IPS-20b (cell line): ENCODE results near the gene ZNF300.

Experiments used
- H3K27ac ChIP-seq: one replicate; pipeline ENCODE4 v1.5.1; 2013; ENCODE audit warnings: low read length
- H3K27me3 ChIP-seq: 2 replicates; pipeline ENCODE4 v1.6.1; 2013; ENCODE audit warnings: mild to moderate bottlenecking, low read length, inconsistent platforms; ENCODE audit not compliant: insufficient read depth
- H3K36me3 ChIP-seq: 2 replicates; pipeline ENCODE4 v1.6.1; 2013; ENCODE audit warnings: low read depth, mild to moderate bottlenecking, inconsistent platforms, low read length, moderate library complexity; ENCODE audit not compliant: insufficient read depth
- H3K4me1 ChIP-seq: 2 replicates; pipeline ENCODE4 v1.6.1; 2013; ENCODE audit warnings: mild to moderate bottlenecking, control low read depth, inconsistent platforms, low read length, moderate library complexity; ENCODE audit not compliant: insufficient read depth
- H3K4me3 ChIP-seq: 2 replicates; pipeline ENCODE4 v1.5.1; 2013; ENCODE audit warnings: mild to moderate bottlenecking, low read length, inconsistent platforms
- H3K9ac ChIP-seq: 2 replicates; pipeline ENCODE4 v1.6.1; 2013; ENCODE audit warnings: low read depth, mild to moderate bottlenecking, inconsistent platforms, low read length, moderate library complexity
- H3K9me3 ChIP-seq: 2 replicates; pipeline ENCODE4 v1.6.1; 2013; ENCODE audit warnings: mild to moderate bottlenecking, low read depth, low read length, inconsistent platforms; ENCODE audit not compliant: insufficient read depth

ZNF300 gene

DNA sequence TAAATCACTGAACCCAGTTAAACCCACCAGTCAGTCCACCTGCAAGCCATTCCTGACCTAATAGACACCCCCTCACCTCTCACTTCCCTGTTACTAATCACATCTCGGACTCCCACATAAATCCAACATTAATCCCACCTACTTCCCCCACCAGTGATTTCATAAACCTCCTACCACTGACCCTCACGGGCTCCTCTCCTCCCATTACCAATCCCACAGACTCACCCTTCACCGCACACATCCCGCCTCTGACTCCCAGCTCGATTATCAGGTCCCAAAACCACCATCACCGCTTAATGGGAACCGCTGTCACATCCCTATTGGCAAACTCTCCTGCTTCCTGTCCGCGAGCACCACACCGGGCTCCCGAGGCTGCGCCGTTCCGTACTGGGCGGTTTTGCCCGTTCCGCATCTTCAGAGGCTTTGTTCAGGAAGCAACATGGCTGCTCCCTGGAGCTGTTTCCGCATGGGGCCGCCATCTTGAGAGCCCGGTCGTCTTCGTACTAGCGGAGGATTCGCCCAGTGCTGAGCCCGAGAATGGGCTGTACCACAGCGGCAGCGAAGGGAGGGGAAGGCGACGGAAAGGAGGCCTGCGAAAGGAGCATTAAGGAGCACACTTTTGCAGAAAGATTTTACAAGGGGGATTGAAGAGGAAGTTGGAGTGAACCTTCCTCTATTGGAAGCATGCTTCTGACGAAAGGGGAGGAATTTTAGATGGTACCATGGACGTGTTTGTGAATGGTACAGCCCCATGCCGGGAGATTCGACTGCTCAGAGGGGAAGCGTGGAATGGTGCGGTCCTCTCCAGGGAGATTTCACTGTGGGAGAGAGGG is at the start of gene ZNF300:
Gene ZNF300 (minus strand): TSS at position 502 of the 833 bp plus-strand sequence. CDS start 1,825 bp downstream, outside the sequence.
- H3K4me3 ChIP-seq, result peak within 1 kb of the TSS; percentile 87
- H3K27ac ChIP-seq, result peak within 1 kb of the TSS; percentile 99

DNA sequence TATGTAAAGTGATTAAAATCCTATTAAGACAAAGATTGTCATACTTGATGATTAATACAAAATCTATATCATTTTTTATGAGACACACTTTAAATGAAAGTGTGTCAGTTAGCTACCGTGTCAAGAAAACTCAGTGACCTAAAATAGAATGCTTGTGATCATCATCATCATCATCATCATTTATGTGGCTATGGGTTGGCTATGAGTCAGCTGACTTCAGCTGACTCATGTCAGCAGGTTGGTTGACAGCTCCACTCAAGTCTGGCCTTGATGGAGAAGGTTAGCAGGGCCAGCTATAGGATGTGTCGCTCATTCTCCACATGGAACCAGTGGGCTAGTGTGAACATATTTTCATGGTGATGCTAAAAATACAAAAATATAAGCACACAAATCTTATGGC is 43.8 kb upstream of the ZNF300 start:
- peaks cover 94% of the 10 kb centered on the region for H3K9me3 ChIP-seq
- no peaks in the 10 kb centered on the region for H3K27me3 ChIP-seq

More for the DNA sequence above, at the start of gene ZNF300:
- Histone ChIP-seq H3K36me3 (peaks cover 39% of the 10 kb centered on the region), H3K9ac (peak within 1 kb of the TSS; percentile 99), H3K4me1 (no peaks in the 10 kb centered on the region), H3K27me3 (no peaks in the 10 kb centered on the region), H3K9me3 (peaks cover 70% of the 10 kb centered on the region)

GRCh38 chr5:150946351-150946905 is 41.6 kb upstream of the ZNF300 start:
- Histone ChIP-seq H3K9ac (no peak overlapping the region), H3K36me3 (no peaks in the 10 kb centered on the region), H3K27me3 (no peaks in the 10 kb centered on the region), H3K27ac (no peak overlapping the region), H3K9me3 (peaks cover 81% of the 10 kb centered on the region), H3K4me1 (no peaks in the 10 kb centered on the region), H3K4me3 (no peak overlapping the region)

More for the DNA sequence above, 43.8 kb upstream of the ZNF300 start:
- Histone ChIP-seq H3K27ac (no peak overlapping the region), H3K4me1 (no peaks in the 10 kb centered on the region), H3K9ac (no peak overlapping the region), H3K36me3 (no peaks in the 10 kb centered on the region), H3K4me3 (no peak overlapping the region)

DNA sequence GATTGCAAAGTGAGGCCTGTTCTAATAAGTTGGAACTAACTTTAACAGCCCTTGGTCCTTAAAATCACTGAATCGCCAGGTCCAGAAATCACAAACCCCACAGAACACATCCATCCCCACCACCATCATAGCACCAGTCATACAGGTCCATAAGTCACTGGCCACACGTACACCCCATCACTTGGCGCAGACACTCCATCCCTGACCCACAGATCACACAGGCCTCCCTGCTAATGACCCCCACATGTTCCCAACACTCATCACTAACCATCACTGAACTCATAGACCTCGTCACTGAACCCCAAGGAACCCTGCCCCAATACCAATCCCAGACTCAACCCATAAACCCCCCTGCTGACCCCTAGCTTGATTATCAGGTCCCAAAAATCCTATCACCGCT is 41.2 kb upstream of the ZNF300 start:
- Histone ChIP-seq H3K9me3 (peaks cover 77% of the 10 kb centered on the region), H3K9ac (no peak overlapping the region)

GRCh38 chr5:150945486-150945885 is 40.7 kb upstream of the ZNF300 start:
- peaks cover 73% of the 10 kb centered on the region for H3K9me3 ChIP-seq
- no peaks in the 10 kb centered on the region for H3K36me3 ChIP-seq
- no peak overlapping the region for H3K27ac ChIP-seq
- no peaks in the 10 kb centered on the region for H3K27me3 ChIP-seq
- no peak overlapping the region for H3K9ac ChIP-seq
- no peaks in the 10 kb centered on the region for H3K4me1 ChIP-seq
- no peak overlapping the region for H3K4me3 ChIP-seq

More for the DNA sequence above, 41.2 kb upstream of the ZNF300 start:
- no peaks in the 10 kb centered on the region for H3K36me3 ChIP-seq
- no peak overlapping the region for H3K27ac ChIP-seq
- no peaks in the 10 kb centered on the region for H3K4me1 ChIP-seq
- no peak overlapping the region for H3K4me3 ChIP-seq
- no peaks in the 10 kb centered on the region for H3K27me3 ChIP-seq

- H3K27ac ChIP-seq, result no peak overlapping the region
- H3K27me3 ChIP-seq, result no peaks in the 10 kb centered on the region
- peaks cover 93% of the 10 kb centered on the region for H3K9me3 ChIP-seq
- no peak overlapping the region for H3K4me3 ChIP-seq
- no peaks in the 10 kb centered on the region for H3K4me1 ChIP-seq
- H3K36me3 ChIP-seq, result no peaks in the 10 kb centered on the region
- H3K9ac ChIP-seq, result no peak overlapping the region
Observed at GRCh38 chr5:150931368-150931965, 26.7 kb upstream of the ZNF300 start.

- Histone ChIP-seq H3K9me3 (peaks cover 72% of the 10 kb centered on the region), H3K27ac (no peak overlapping the region), H3K27me3 (no peaks in the 10 kb centered on the region), H3K9ac (no peak overlapping the region), H3K36me3 (no peaks in the 10 kb centered on the region), H3K4me3 (no peak overlapping the region), H3K4me1 (no peaks in the 10 kb centered on the region)
Observed at GRCh38 chr5:150918613-150919012, 13.8 kb upstream of the ZNF300 start.

DNA sequence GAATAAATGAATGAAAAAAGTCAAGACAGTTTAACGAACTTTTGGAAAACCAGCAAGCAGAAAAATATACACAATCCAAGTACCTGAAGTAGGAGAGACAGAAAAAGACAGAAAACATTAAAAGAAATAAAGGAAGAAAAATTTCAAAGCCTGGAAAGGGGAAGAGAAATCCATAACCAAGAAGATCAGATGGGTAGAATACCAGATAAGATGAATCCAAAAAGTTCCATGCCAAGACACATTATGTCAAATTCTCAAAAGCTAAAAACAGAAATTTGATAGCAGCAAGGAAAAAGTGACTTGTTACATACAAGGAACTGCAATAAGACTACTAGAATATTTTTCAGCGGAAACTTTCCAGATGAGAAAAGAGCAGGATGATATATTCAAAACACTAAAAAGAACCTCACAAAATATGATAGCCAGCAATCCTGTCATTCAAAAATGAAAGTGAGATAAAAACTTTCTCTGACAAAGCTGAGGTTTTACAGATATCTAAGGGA is 7.6 kb upstream of the ZNF300 start:
- H3K27me3 ChIP-seq, result no peaks in the 10 kb centered on the region

DNA sequence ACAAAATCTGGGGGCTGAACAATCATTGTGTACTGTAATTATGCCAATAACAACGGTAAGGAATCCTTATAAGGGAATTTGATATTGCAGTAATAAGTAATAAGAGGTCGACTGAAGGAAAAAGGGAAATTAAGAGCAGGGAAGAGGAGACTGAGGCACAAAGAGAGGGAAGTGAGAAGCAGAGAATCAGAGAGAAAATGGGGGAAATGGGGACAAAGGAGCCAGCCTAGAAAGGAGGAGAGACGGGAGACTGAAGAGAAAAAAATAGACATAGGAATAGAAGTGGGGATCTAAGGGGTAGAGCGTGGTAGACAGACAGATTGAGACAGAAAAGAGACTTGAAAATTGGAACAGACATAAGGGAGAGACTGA is 518 bp upstream of the ZNF300 start:
- peak overlapping the region; percentile 99 for H3K27ac ChIP-seq
- H3K27me3 ChIP-seq, result no peaks in the 10 kb centered on the region
- peak overlapping the region; percentile 87 for H3K4me3 ChIP-seq
- H3K9ac ChIP-seq, result peak overlapping the region; percentile 99
- H3K4me1 ChIP-seq, result no peaks in the 10 kb centered on the region
- H3K36me3 ChIP-seq, result peaks cover 33% of the 10 kb centered on the region
- H3K9me3 ChIP-seq, result peaks cover 68% of the 10 kb centered on the region

More for the DNA sequence above, 7.6 kb upstream of the ZNF300 start:
- Histone ChIP-seq H3K9ac (no peak overlapping the region), H3K4me3 (no peak overlapping the region), H3K9me3 (peaks cover 74% of the 10 kb centered on the region), H3K4me1 (no peaks in the 10 kb centered on the region), H3K27ac (no peak overlapping the region), H3K36me3 (no peaks in the 10 kb centered on the region)

DNA sequence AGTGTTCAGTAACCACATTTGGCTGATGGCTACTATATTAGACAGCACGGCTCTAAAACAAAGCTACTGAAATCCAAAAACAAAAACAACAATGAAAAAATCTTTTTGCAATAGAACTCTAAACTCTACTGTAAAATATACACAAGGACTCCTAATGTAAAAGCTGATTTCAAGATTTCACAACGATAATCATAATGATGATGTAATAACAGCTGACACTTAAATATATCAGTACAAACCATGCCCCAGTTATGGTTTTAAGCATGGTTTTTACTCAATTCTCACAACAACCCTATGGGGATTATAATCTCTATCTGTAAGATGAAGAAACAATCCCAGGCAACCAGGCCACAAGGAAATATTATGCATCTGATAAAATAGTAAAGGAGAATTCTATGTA is 3.3 kb downstream of the ZNF300 start:
- H3K36me3 ChIP-seq, result peaks cover 72% of the 10 kb centered on the region
- no peak overlapping the region for H3K9ac ChIP-seq
- no peaks in the 10 kb centered on the region for H3K27me3 ChIP-seq
- H3K4me1 ChIP-seq, result no peaks in the 10 kb centered on the region
- H3K9me3 ChIP-seq, result peaks cover 83% of the 10 kb centered on the region
- H3K27ac ChIP-seq, result no peak overlapping the region
- no peak overlapping the region for H3K4me3 ChIP-seq

DNA sequence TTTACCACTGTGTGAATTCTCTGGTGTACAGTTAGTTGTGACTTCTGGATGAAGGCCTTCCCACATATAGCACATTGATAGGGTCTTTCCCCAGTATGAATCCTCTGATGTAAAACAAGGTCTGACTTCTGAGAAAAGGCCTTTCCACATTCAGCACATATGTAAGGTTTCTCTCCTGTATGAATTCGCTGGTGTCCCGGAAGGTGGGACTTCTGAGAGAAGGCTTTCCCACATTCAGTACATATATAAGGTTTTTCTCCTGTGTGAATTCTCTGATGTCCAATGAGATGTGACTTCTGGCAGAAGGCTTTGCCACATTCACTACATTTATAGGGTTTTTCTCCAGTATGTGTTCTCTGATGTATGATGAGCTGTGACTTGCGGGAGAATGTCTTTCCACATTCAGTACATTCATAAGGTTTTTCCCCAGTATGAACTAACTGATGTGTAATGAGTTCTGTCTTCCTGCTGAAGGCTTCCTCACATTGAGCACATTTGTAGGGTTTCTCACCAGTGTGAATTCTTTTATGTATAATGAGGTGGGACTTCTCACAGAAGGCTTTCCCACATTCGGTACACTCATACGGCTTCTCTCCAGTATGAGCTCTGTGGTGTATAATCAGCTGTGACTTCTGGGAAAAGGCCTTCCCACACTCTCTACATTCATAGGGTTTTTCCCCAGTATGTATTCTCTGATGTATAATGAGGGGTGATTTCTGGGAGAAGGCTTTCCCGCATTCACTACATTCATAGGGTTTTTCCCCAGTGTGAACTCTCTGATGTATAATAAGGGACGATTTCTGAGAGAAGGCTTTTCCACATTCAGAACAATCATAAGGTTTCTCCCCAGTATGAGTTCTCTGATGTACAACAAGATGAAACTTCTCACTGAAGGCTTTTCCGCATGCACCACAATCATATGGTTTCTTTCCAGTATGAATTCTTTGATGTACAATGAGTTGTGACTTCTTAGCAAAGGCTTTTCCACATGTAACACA is 9.1 kb downstream of the ZNF300 start:
- Histone ChIP-seq H3K27ac (no peak overlapping the region), H3K36me3 (peaks cover 72% of the 10 kb centered on the region), H3K4me1 (no peaks in the 10 kb centered on the region), H3K9ac (no peak overlapping the region), H3K27me3 (no peaks in the 10 kb centered on the region), H3K9me3 (peaks cover 96% of the 10 kb centered on the region), H3K4me3 (peak overlapping the region; percentile 35)
